ENCODE measurements around the gene SPINK1.
"Not testable (repeated sequence)": the region's sequence is repeated elsewhere in the genome, so short reads cannot be mapped to it uniquely, and the experiment has no call there.

The SPINK1 gene

GRCh38 chr5:147831465-147831864 lies at the start of gene SPINK1:
TSS of gene SPINK1 (minus strand) at chr5:147831671. CDS start at chr5:147831577, 94 bp downstream.
- DNase-seq, result no peak

- DNase-seq, result no peak
Observed at GRCh38 chr5:147880487-147880886, 49.0 kb upstream of the SPINK1 start.

GRCh38 chr5:147879784-147880183 lies 48.3 kb upstream of the SPINK1 start:
- no peak for DNase-seq

GRCh38 chr5:147878066-147878759 lies 46.7 kb upstream of the SPINK1 start, which contains the start of gene SCGB3A2:
TSS of gene SCGB3A2 (plus strand) at chr5:147878711. CDS start at chr5:147878804, 93 bp downstream.
- DNase-seq, result no peak

GRCh38 chr5:147876626-147877025 lies 45.2 kb upstream of the SPINK1 start:
- DNase-seq, result no peak

- DNase-seq, result no peak
Observed at GRCh38 chr5:147876141-147876540, 44.7 kb upstream of the SPINK1 start.

- no peak for DNase-seq
Observed at GRCh38 chr5:147874910-147875367, 43.5 kb upstream of the SPINK1 start.

GRCh38 chr5:147874118-147874875 lies 42.8 kb upstream of the SPINK1 start:
- not testable (repeated sequence) for DNase-seq

- not testable (repeated sequence) for DNase-seq
Observed at GRCh38 chr5:147872744-147873435, 41.4 kb upstream of the SPINK1 start.

- DNase-seq, result not testable (repeated sequence)
Observed at GRCh38 chr5:147871980-147872549, 40.6 kb upstream of the SPINK1 start.

GRCh38 chr5:147869892-147870291 lies 38.4 kb upstream of the SPINK1 start:
- DNase-seq, result not testable (repeated sequence)

- no peak for DNase-seq
Observed at GRCh38 chr5:147869112-147869511, 37.6 kb upstream of the SPINK1 start.

- no peak for DNase-seq
Observed at GRCh38 chr5:147863454-147864158, 32.1 kb upstream of the SPINK1 start.

- no peak for DNase-seq
Observed at GRCh38 chr5:147860641-147861025, 29.2 kb upstream of the SPINK1 start.

GRCh38 chr5:147859962-147860640 lies 28.6 kb upstream of the SPINK1 start:
- DNase-seq, result no peak

GRCh38 chr5:147858565-147858964 lies 27.1 kb upstream of the SPINK1 start:
- no peak for DNase-seq

GRCh38 chr5:147857302-147858129 lies 26.0 kb upstream of the SPINK1 start:
- DNase-seq, result peak; percentile 44 to 59

GRCh38 chr5:147856801-147857200 lies 25.3 kb upstream of the SPINK1 start:
- no peak for DNase-seq

GRCh38 chr5:147855774-147856069 lies 24.3 kb upstream of the SPINK1 start:
- no peak for DNase-seq

- DNase-seq, result no peak
Observed at GRCh38 chr5:147854894-147855773, 23.7 kb upstream of the SPINK1 start.
